IMR-90 (cell line): ENCODE results near the gene VAMP4. TPM values are rescaled to one million over a fixed set of nuclear protein-coding genes. Genes with fewer than 3 reads are reported as not detected.

Source experiments
- ATAC-seq: fragments of 200-7000 bp; cut with Tn5 transposase; 2 replicates; pipeline ENCODE4 v1.9.1; 2020; ENCODE audit warnings: low read depth, mild to moderate bottlenecking, moderate library complexity
- BruUV-seq: library from RNA; stranded (reverse); fragments of 400-500 nt; replicated peaks from 2 replicates; lab custom pipeline; 2021; lab: Mats Ljungman, UMichigan
- CTCF ChIA-PET: fragments of 300-600 bp; formaldehyde crosslinking; extraction: SDS; loops from one replicate; lab custom pipeline; 2021; ENCODE audit warnings: antibody characterized with exemption; lab: Yijun Ruan, JAX
- POLR2A ChIA-PET: fragments of 300-600 bp; sonication (Branson Sonifier 250); formaldehyde crosslinking; loops from one replicate; lab custom pipeline; 2022; ENCODE audit warnings: antibody characterized with exemption; ENCODE audit not compliant: unreplicated experiment; lab: Charles Lee
- DNase-seq: peaks from one replicate; pipeline ENCODE4 v3.0.0; 2013
- H2AFZ ChIP-seq: replicated peaks from 2 replicates; pipeline ENCODE3; 2013; ENCODE audit warnings: low read length, mild to moderate bottlenecking; ENCODE audit not compliant: poor library complexity
- H2AK5ac ChIP-seq: 2 replicates; pipeline ENCODE4 v1.6.1; 2013; ENCODE audit warnings: low read depth, low read length, inconsistent platforms
- H2AK9ac ChIP-seq: replicated peaks from 2 replicates; pipeline ENCODE3; 2013; ENCODE audit warnings: mild to moderate bottlenecking, low read depth, low read length, moderate library complexity; ENCODE audit not compliant: poor library complexity
- H2BK120ac ChIP-seq: 2 replicates; pipeline ENCODE4 v1.6.1; 2013; ENCODE audit warnings: low read depth, low read length, inconsistent platforms
- H2BK15ac ChIP-seq: 3 replicates; pipeline ENCODE4 v1.6.1; 2013; ENCODE audit warnings: low read depth, low read length, inconsistent platforms
- H2BK20ac ChIP-seq: 2 replicates; pipeline ENCODE4 v1.6.1; 2013; ENCODE audit warnings: low read depth, mild to moderate bottlenecking, inconsistent platforms, low read length, moderate library complexity
- H2BK5ac ChIP-seq: 2 replicates; pipeline ENCODE4 v1.6.1; 2013; ENCODE audit warnings: mild to moderate bottlenecking, low read depth, low read length, inconsistent platforms; ENCODE audit not compliant: poor library complexity, severe bottlenecking
- H3K14ac ChIP-seq: replicated peaks from 2 replicates; pipeline ENCODE4 v1.6.1; 2013; ENCODE audit warnings: low read depth, low read length, inconsistent platforms
- H3K18ac ChIP-seq: 2 replicates; pipeline ENCODE4 v1.6.1; 2013; ENCODE audit warnings: low read depth, low read length, control low read depth
- H3K23ac ChIP-seq: 2 replicates; pipeline ENCODE4 v1.6.1; 2013; ENCODE audit warnings: low read depth, low read length, inconsistent platforms
- H3K27ac ChIP-seq: 2 replicates; pipeline ENCODE4 v1.5.1; 2013; ENCODE audit warnings: mild to moderate bottlenecking, control low read depth, low read length; ENCODE audit not compliant: insufficient read depth
- H3K27me3 ChIP-seq: 2 replicates; pipeline ENCODE4 v1.6.1; 2013; ENCODE audit warnings: low read length; ENCODE audit not compliant: control insufficient read depth, insufficient read depth
- H3K36me3 ChIP-seq: 2 replicates; pipeline ENCODE4 v1.6.1; 2013; ENCODE audit warnings: low read length, mixed read lengths; ENCODE audit not compliant: control insufficient read depth, insufficient read depth
- H3K4ac ChIP-seq: 2 replicates; pipeline ENCODE4 v1.6.1; 2013; ENCODE audit warnings: low read depth, low read length, inconsistent platforms
- H3K4me1 ChIP-seq: 2 replicates; pipeline ENCODE4 v1.6.1; 2013; ENCODE audit warnings: low read length, mixed read lengths; ENCODE audit not compliant: control insufficient read depth, insufficient read depth
- H3K4me2 ChIP-seq: 2 replicates; pipeline ENCODE4 v1.6.1; 2013; ENCODE audit warnings: low read depth, mild to moderate bottlenecking, control low read depth, low read length, moderate library complexity
- H3K4me3 ChIP-seq: 2 replicates; pipeline ENCODE4 v1.5.1; 2013; ENCODE audit warnings: low read depth, mild to moderate bottlenecking, control low read depth, low read length, moderate library complexity; ENCODE audit not compliant: insufficient read depth
- H3K56ac ChIP-seq: 2 replicates; pipeline ENCODE4 v1.6.1; 2013; ENCODE audit warnings: low read length, inconsistent platforms; ENCODE audit not compliant: insufficient read depth; ENCODE audit errors: extremely low read depth
- H3K79me1 ChIP-seq, 2 experiments: 2 replicates each; pipeline ENCODE4 v1.6.1; 2013; ENCODE audit warnings: low read length in 2 of 2, inconsistent platforms in 1 of 2, low read depth in 1 of 2
- H3K9ac ChIP-seq: 2 replicates; pipeline ENCODE4 v1.6.1; 2013; ENCODE audit warnings: low read depth, low read length, control low read depth
- H3K9me1 ChIP-seq: 2 replicates; pipeline ENCODE4 v1.6.1; 2013; ENCODE audit warnings: low read length, inconsistent platforms; ENCODE audit not compliant: insufficient read depth
- H3K9me3 ChIP-seq: 2 replicates; pipeline ENCODE4 v1.6.1; 2013; ENCODE audit warnings: low read length; ENCODE audit not compliant: control insufficient read depth, insufficient read depth
- H4K20me1 ChIP-seq: 2 replicates; pipeline ENCODE4 v1.6.1; 2013; ENCODE audit warnings: low read length, inconsistent platforms; ENCODE audit not compliant: insufficient read depth
- H4K5ac ChIP-seq: 2 replicates; pipeline ENCODE4 v1.6.1; 2013; ENCODE audit warnings: mild to moderate bottlenecking, low read depth, low read length, control low read depth
- H4K8ac ChIP-seq, 2 experiments: 2 replicates each; pipeline ENCODE4 v1.6.1; 2013; ENCODE audit warnings: low read depth in 2 of 2, low read length in 2 of 2, control low read depth in 1 of 2, inconsistent platforms in 1 of 2
- H4K91ac ChIP-seq: 2 replicates; pipeline ENCODE4 v1.6.1; 2013; ENCODE audit warnings: low read depth, low read length, inconsistent platforms; ENCODE audit not compliant: insufficient read depth
- BHLHE40 ChIP-seq: fragments of 150-350 bp; IDR thresholded peaks from 2 replicates; pipeline ENCODE4 v1.6.1; 2016; ENCODE audit warnings: mild to moderate bottlenecking, low read depth, low read length
- CHD1 ChIP-seq: IDR thresholded peaks from 2 replicates; pipeline ENCODE4 v1.6.1; 2012; ENCODE audit warnings: low read depth, low read length, improper control_type of control experiment
- CTCF ChIP-seq: conservative IDR thresholded peaks from 2 replicates; pipeline ENCODE4 v1.5.1; 2012; ENCODE audit warnings: mild to moderate bottlenecking, low read depth, low read length, improper control_type of control experiment
- FOS ChIP-seq: fragments of 150-350 bp; IDR thresholded peaks from 2 replicates; pipeline ENCODE4 v1.6.1; 2016; ENCODE audit warnings: low read depth, low read length
- MAFK ChIP-seq: IDR thresholded peaks from 2 replicates; pipeline ENCODE4 v1.6.1; 2012; ENCODE audit warnings: low read depth, low read length, improper control_type of control experiment
- MAZ ChIP-seq: IDR thresholded peaks from 2 replicates; pipeline ENCODE4 v1.6.1; 2012; ENCODE audit warnings: low read depth, mild to moderate bottlenecking, low read length, improper control_type of control experiment, moderate library complexity, borderline replicate concordance
- MXI1 ChIP-seq: IDR thresholded peaks from 2 replicates; pipeline ENCODE4 v1.6.1; 2012; ENCODE audit warnings: low read depth, mild to moderate bottlenecking, low read length, moderate library complexity, borderline replicate concordance
- RCOR1 ChIP-seq: IDR thresholded peaks from 2 replicates; pipeline ENCODE4 v1.6.1; 2012; ENCODE audit warnings: mild to moderate bottlenecking, low read length, improper control_type of control experiment; ENCODE audit not compliant: insufficient replicate concordance
- RFX5 ChIP-seq: IDR thresholded peaks from 2 replicates; pipeline ENCODE4 v1.8.0; 2012; ENCODE audit warnings: low read depth, mild to moderate bottlenecking, low read length, moderate library complexity
- SMC3 ChIP-seq: fragments of 150-350 bp; IDR thresholded peaks from 2 replicates; pipeline ENCODE4 v1.6.1; 2016; ENCODE audit warnings: low read depth, mild to moderate bottlenecking, antibody characterized with exemption, low read length, moderate library complexity
- USF2 ChIP-seq: fragments of 150-350 bp; IDR thresholded peaks from 2 replicates; pipeline ENCODE4 v1.6.1; 2017; ENCODE audit warnings: mild to moderate bottlenecking, antibody characterized with exemption, low read length, low read depth
- WGBS, 2 experiments: methylation state at CpG; one replicate each; pipeline versions ENCODE4 v1.1.5 to v1.1.7; 2013; ENCODE audit warnings: missing lambda C conversion rate in 2 of 2; ENCODE audit not compliant: insufficient read length in 1 of 2; ENCODE audit errors: extremely low coverage in 2 of 2; 5-methylcytosine and 5-hydroxymethylcytosine counted together
- dilution Hi-C: fragments of 300-500 bp; cut with HindIII; formaldehyde crosslinking; loops from one replicate; pipeline ENCODE4 v1.14.3; 2018; ENCODE audit warnings: low sequenced_read_pairs; ENCODE audit not compliant: unreplicated experiment
- in situ Hi-C: fragments of 300-500 bp; cut with MboI; formaldehyde crosslinking; loops from 3 replicates; pipeline ENCODE4 v1.14.3; 2019; ENCODE audit warnings: low sequenced_read_pairs, inconsistent platforms, mixed read lengths
- intact Hi-C: fragments of 100-400 bp; cut with micrococcal nuclease; formaldehyde crosslinking; loops from 2 replicates; pipeline ENCODE4 v1.10.0; 2022
- polyA plus RNA-seq, 3 experiments: library from polyadenylated mRNA; depleted of rRNA; stranded (reverse); fragments of >200 nt; gene quantifications; 2 replicates each; pipeline ENCODE4 v1.2.3, GENCODE V29; 2012; ENCODE audit warnings: low replicate concordance in 1 of 3
- total RNA-seq: library from RNA; depleted of rRNA; stranded (reverse); fragments of >200 nt; gene quantifications from 2 replicates; pipeline ENCODE4 v1.2.3, GENCODE V29; 2012

VAMP4 gene
- total and polyA plus RNA-seq, 2 of the 4 experiments (the other 2 are of a cell fraction): 3.4 to 5.4 TPM

- Histone ChIP-seq H3K27ac (no peak within 1 kb of the TSS), H3K4me1 (peaks cover 8% of the 10 kb centered on the region), H3K27me3 (peaks cover 4% of the 10 kb centered on the region), H4K8ac (no peak within 1 kb of the TSS), H3K4ac (no peak within 1 kb of the TSS), H4K5ac (no peak within 1 kb of the TSS), H4K91ac (no peak within 1 kb of the TSS), H3K4me2 (no peak within 1 kb of the TSS), H2AK5ac (no peak within 1 kb of the TSS), H3K23ac (no peak within 1 kb of the TSS), H2BK5ac (no peak within 1 kb of the TSS), H2AK9ac (no peak within 1 kb of the TSS), H3K18ac (no peak within 1 kb of the TSS), H3K9me3 (no peaks in the 10 kb centered on the region), H2AFZ (no peak within 1 kb of the TSS), H3K9ac (no peak within 1 kb of the TSS), H3K4me3 (no peak within 1 kb of the TSS), H4K20me1 (no peaks in the 10 kb centered on the region), H2BK120ac (no peak within 1 kb of the TSS), H3K36me3 (no peaks in the 10 kb centered on the region), H3K79me1 (no peaks in the 10 kb centered on the region), H2BK20ac (no peak within 1 kb of the TSS), H3K56ac (no peak within 1 kb of the TSS), H3K9me1 (peaks cover 7% of the 10 kb centered on the region; the same call in 1 of the 2 replicates), H3K14ac (no peak within 1 kb of the TSS), H2BK15ac (no peak within 1 kb of the TSS)
- dilution Hi-C loops (no loop called here), in situ Hi-C loops (no loop called here), intact Hi-C loops (no loop called here)
- BruUV-seq: no TSS peak
- POLR2A ChIA-PET: no interaction called here
- CTCF ChIA-PET: no interaction called here
- WGBS, 2 experiments: 54% methylated on average over 3 of the region's 8 CpGs; no CpG with 5 or more reads in 1 of the 2 experiments
- ATAC-seq (no peak), DNase-seq (no peak)
- TF ChIP-seq SMC3 (no peak), MAFK (no peak), CTCF (no peak), USF2 (no peak), RFX5 (no peak), MXI1 (no peak), BHLHE40 (no peak), FOS (no peak), CHD1 (no peak), MAZ (no peak), RCOR1 (no peak)
Observed at GRCh38 chr1:171652234-171652822, 89.5 kb downstream of the VAMP4 start, which contains the start of gene MYOC. Gene MYOC (minus strand): TSS chr1:171652688. CDS start chr1:171652611, 77 bp downstream.
